ENCODE results near the gene VSNL1. TPM values are rescaled to one million over a fixed set of nuclear protein-coding genes. Genes with fewer than 3 reads are reported as not detected.
A peak's percentile ranks its signal among the peaks of the same experiment; 100 is the strongest.

The VSNL1 gene
- 0.09 and 2.1 TPM in 2 replicates for total RNA-seq (2014; rRNA removed; shearing (Covaris generic))

GRCh38 chr2:17540093-17540812 lies at the start of gene VSNL1:
Gene VSNL1, plus strand, starts transcription at chr2:17540696. Its CDS starts 51,379 bp downstream, at chr2:17592075.
- DNase-seq (ENCODE audit: low read depth) = peak; percentile 95

GRCh38 chr2:17495590-17495989 lies 44.9 kb upstream of the VSNL1 start:
- no peak for DNase-seq (ENCODE audit: low read depth)

GRCh38 chr2:17497718-17498117 lies 42.8 kb upstream of the VSNL1 start:
- DNase-seq (ENCODE audit: low read depth) = no peak

GRCh38 chr2:17506736-17507616 lies 33.5 kb upstream of the VSNL1 start:
- peak; percentile 19 for DNase-seq (ENCODE audit: low read depth)

- DNase-seq (ENCODE audit: low read depth) = no peak
Observed at GRCh38 chr2:17515652-17516051, 24.8 kb upstream of the VSNL1 start.

GRCh38 chr2:17517481-17518211 lies 22.9 kb upstream of the VSNL1 start:
- DNase-seq (ENCODE audit: low read depth) = peak; percentile 20

- DNase-seq (ENCODE audit: low read depth) = peak; percentile 92
Observed at GRCh38 chr2:17518212-17519154, 22.0 kb upstream of the VSNL1 start, which contains the start of gene RAD51AP2. Gene RAD51AP2, minus strand, starts transcription at chr2:17518440. Its CDS starts 25 bp downstream, at chr2:17518415.

- DNase-seq (ENCODE audit: low read depth) = no peak
Observed at GRCh38 chr2:17519486-17519885, 21.0 kb upstream of the VSNL1 start.

GRCh38 chr2:17520761-17521160 lies 19.7 kb upstream of the VSNL1 start:
- DNase-seq (ENCODE audit: low read depth) = no peak

- DNase-seq (ENCODE audit: low read depth) = no peak
Observed at GRCh38 chr2:17521621-17522020, 18.9 kb upstream of the VSNL1 start.

GRCh38 chr2:17522303-17522702 lies 18.2 kb upstream of the VSNL1 start:
- no peak for DNase-seq (ENCODE audit: low read depth)

- no peak for DNase-seq (ENCODE audit: low read depth)
Observed at GRCh38 chr2:17529771-17530170, 10.7 kb upstream of the VSNL1 start.

- no peak for DNase-seq (ENCODE audit: low read depth)
Observed at GRCh38 chr2:17533546-17533945, 7.0 kb upstream of the VSNL1 start.

GRCh38 chr2:17536416-17536815 lies 4.1 kb upstream of the VSNL1 start:
- DNase-seq (ENCODE audit: low read depth) = no peak

GRCh38 chr2:17538022-17538843 lies 2.3 kb upstream of the VSNL1 start:
- DNase-seq (ENCODE audit: low read depth) = peak; percentile 20

- DNase-seq (ENCODE audit: low read depth) = peak; percentile 83
Observed at GRCh38 chr2:17538844-17539554, 1.5 kb upstream of the VSNL1 start.

GRCh38 chr2:17539611-17540092 lies 844 bp upstream of the VSNL1 start:
- peak; percentile 70 for DNase-seq (ENCODE audit: low read depth)

GRCh38 chr2:17540813-17541530 lies 476 bp downstream of the VSNL1 start:
- DNase-seq (ENCODE audit: low read depth) = no peak
